Panc1 (cell line): ENCODE results near the gene OXCT1. TPM values are rescaled to one million over a fixed set of nuclear protein-coding genes. Genes with fewer than 3 reads are reported as not detected.
A peak's percentile ranks its signal among the peaks of the same experiment; 100 is the strongest.

ENCODE experiments used
- ATAC-seq: fragments of 200-7000 bp; cut with Tn5 transposase; 2 replicates; pipeline ENCODE4 v1.9.1; 2020; ENCODE audit warnings: mild to moderate bottlenecking, moderate library complexity
- BruUV-seq: library from RNA; stranded (reverse); fragments of 400-500 nt; replicated peaks from 2 replicates; lab custom pipeline; 2021; lab: Mats Ljungman, UMichigan
- CTCF ChIA-PET: fragments of 300-600 bp; sonication (Branson Sonifier 250); formaldehyde crosslinking; loops from one replicate; lab custom pipeline; 2022; ENCODE audit warnings: antibody characterized with exemption; lab: Charles Lee
- POLR2A ChIA-PET: fragments of 300-600 bp; sonication (Branson Sonifier 250); formaldehyde crosslinking; loops from one replicate; lab custom pipeline; 2022; ENCODE audit warnings: antibody characterized with exemption; lab: Charles Lee
- DNase-seq: peaks from one replicate; pipeline ENCODE4 v3.0.0-alpha.2; 2010; ENCODE audit warnings: low read depth, low spot score
- H3K27ac ChIP-seq: 2 replicates; pipeline ENCODE4 v1.5.1; 2011; ENCODE audit warnings: mild to moderate bottlenecking, low read length, inconsistent platforms
- H3K27me3 ChIP-seq: fragments of 200-500 bp; sonication (Bioruptor generic); 2 replicates; pipeline ENCODE4 v1.6.0; 2014; ENCODE audit warnings: low read length, inconsistent platforms; ENCODE audit not compliant: control insufficient read depth, insufficient read depth
- H3K36me3 ChIP-seq: fragments of 200-500 bp; sonication (Bioruptor generic); 2 replicates; pipeline ENCODE4 v1.5.1; 2014; ENCODE audit warnings: inconsistent platforms, mild to moderate bottlenecking, low read length, moderate library complexity; ENCODE audit not compliant: control insufficient read depth, insufficient read depth
- H3K4me1 ChIP-seq: 2 replicates; pipeline ENCODE4 v1.5.1; 2011; ENCODE audit warnings: inconsistent platforms, mild to moderate bottlenecking, low read length, moderate library complexity; ENCODE audit not compliant: control insufficient read depth, insufficient read depth
- H3K4me3 ChIP-seq, 2 experiments: 2 replicates each; pipeline ENCODE4 v1.5.1; 2011 to 2012; ENCODE audit warnings: low read depth in 2 of 2, low read length in 2 of 2, mild to moderate bottlenecking in 2 of 2, inconsistent platforms in 1 of 2, moderate library complexity in 1 of 2
- H3K9me3 ChIP-seq: fragments of 200-500 bp; sonication (Bioruptor generic); 2 replicates; pipeline ENCODE4 v1.5.1; 2014; ENCODE audit warnings: low read depth, mild to moderate bottlenecking, inconsistent platforms, low read length, moderate library complexity; ENCODE audit not compliant: control insufficient read depth, insufficient read depth
- CTCF ChIP-seq: fragments of 450-650 bp; IDR thresholded peaks from 2 replicates; pipeline ENCODE4 v1.5.1; 2017; ENCODE audit warnings: mild to moderate bottlenecking
- POLR2AphosphoS5 ChIP-seq: IDR thresholded peaks from 2 replicates; pipeline ENCODE4 v1.6.1; 2012; ENCODE audit warnings: mild to moderate bottlenecking, low read depth, low read length, moderate library complexity
- REST ChIP-seq, 2 experiments: IDR thresholded peaks; 2 replicates each; pipeline ENCODE4 v1.6.1; 2011 to 2012; ENCODE audit warnings: low read depth in 2 of 2, control low read depth in 1 of 2, low read length in 1 of 2, mild to moderate bottlenecking in 1 of 2, moderate library complexity in 1 of 2; ENCODE audit not compliant: insufficient read depth in 1 of 2
- SIN3A ChIP-seq: IDR thresholded peaks from 2 replicates; pipeline ENCODE4 v1.6.1; 2012; ENCODE audit warnings: low read depth, mild to moderate bottlenecking, low read length, moderate library complexity, borderline replicate concordance; ENCODE audit not compliant: insufficient read depth
- TCF7L2 ChIP-seq: IDR thresholded peaks from 2 replicates; pipeline ENCODE4 v1.6.1; 2011; ENCODE audit warnings: mild to moderate bottlenecking, low read depth, low read length, inconsistent platforms
- in situ Hi-C: cut with HindIII; loops from 2 replicates; pipeline ENCODE4 v1.10.0; 2016; ENCODE audit warnings: low sequenced_read_pairs, low pct_unique_long_range_greater_than_20kb
- intact Hi-C: fragments of 100-400 bp; cut with micrococcal nuclease; formaldehyde crosslinking; loops from one replicate; pipeline ENCODE4 v1.10.0; 2022; ENCODE audit not compliant: unreplicated experiment
- total RNA-seq: library from RNA; stranded (reverse); gene quantifications from one replicate; pipeline ENCODE4 v1.2.1, GENCODE V29; 2021; ENCODE audit not compliant: unreplicated experiment

Gene OXCT1
- total RNA-seq, 1 experiment from 2014 or later, result 10.5 TPM

- no peak for TF ChIP-seq REST (IDR thresholded peaks at IDR 0.05; ENCODE audit: insufficient read depth in 1 of 2, low read depth in 2 of 2, low read length in 1 of 2)
- TF ChIP-seq SIN3A, result no peak
- peak; percentile 11; the same call in 1 of the 2 replicates for TF ChIP-seq CTCF
- H3K9me3 ChIP-seq, result no peaks in the 10 kb centered on the region
- H3K36me3 ChIP-seq, result no peaks in the 10 kb centered on the region
- POLR2A ChIA-PET, result no interaction called here
- intact Hi-C loops (no loop called here), in situ Hi-C loops (no loop called here)
- BruUV-seq, result no TSS peak
- no peak overlapping the region for H3K4me3 ChIP-seq
- no peak overlapping the region for H3K27ac ChIP-seq
- H3K4me1 ChIP-seq, result no peaks in the 10 kb centered on the region
- no peak for ATAC-seq
- no peaks in the 10 kb centered on the region for H3K27me3 ChIP-seq
- no peak for DNase-seq
- CTCF ChIA-PET, result no interaction called here
Measured at GRCh38 chr5:41754857-41755256, 115.4 kb downstream of the OXCT1 start.

GRCh38 chr5:41751867-41752266 is 118.4 kb downstream of the OXCT1 start:
- H3K4me3 ChIP-seq, result no peak overlapping the region
- H3K27me3 ChIP-seq, result no peaks in the 10 kb centered on the region
- in situ Hi-C loops (no loop called here), intact Hi-C loops (no loop called here)
- TF ChIP-seq REST (IDR thresholded peaks at IDR 0.05; ENCODE audit: insufficient read depth in 1 of 2, low read depth in 2 of 2, low read length in 1 of 2) (no peak), POLR2AphosphoS5 (no peak), TCF7L2 (no peak), SIN3A (no peak), CTCF (no peak)
- no TSS peak for BruUV-seq
- ChIA-PET POLR2A (no interaction called here), CTCF (no interaction called here)
- no peak for DNase-seq
- H3K36me3 ChIP-seq, result no peaks in the 10 kb centered on the region
- H3K9me3 ChIP-seq, result no peaks in the 10 kb centered on the region
- no peak overlapping the region for H3K27ac ChIP-seq
- ATAC-seq, result no peak
- no peaks in the 10 kb centered on the region for H3K4me1 ChIP-seq
